NCI-H774 (cell line): ENCODE data around the gene SNRPF.
"Not testable (repeated sequence)": the region's sequence is repeated elsewhere in the genome, so short reads cannot be mapped to it uniquely, and the experiment has no call there.

Source experiments
- DNase-seq: peaks from one replicate; lab custom pipeline; 2025; lab: John Stamatoyannopoulos, UW

SNRPF gene

GRCh38 chr12:95858451-95859343 is at the start of gene SNRPF:
Gene SNRPF (plus strand): TSS chr12:95858952. CDS start chr12:95859074, 122 bp downstream.
- peak; percentile 94 for DNase-seq

- no peak for DNase-seq
Measured at GRCh38 chr12:95809000-95809680, 49.6 kb upstream of the SNRPF start.

- DNase-seq, result no peak
Measured at GRCh38 chr12:95810411-95810810, 48.3 kb upstream of the SNRPF start.

- not testable (repeated sequence) for DNase-seq
Measured at GRCh38 chr12:95812155-95812554, 46.6 kb upstream of the SNRPF start.

GRCh38 chr12:95815632-95816212 is 43.0 kb upstream of the SNRPF start:
- DNase-seq, result peak; percentile 22

- peak; percentile 47 for DNase-seq
Measured at GRCh38 chr12:95820096-95820703, 38.6 kb upstream of the SNRPF start.

GRCh38 chr12:95829395-95829794 is 29.4 kb upstream of the SNRPF start:
- no peak for DNase-seq

GRCh38 chr12:95830335-95831089 is 28.2 kb upstream of the SNRPF start:
- no peak for DNase-seq

GRCh38 chr12:95834572-95834971 is 24.2 kb upstream of the SNRPF start:
- no peak for DNase-seq

GRCh38 chr12:95836185-95836609 is 22.6 kb upstream of the SNRPF start:
- DNase-seq, result peak; percentile 55

GRCh38 chr12:95836630-95837239 is 22.0 kb upstream of the SNRPF start:
- DNase-seq, result no peak

- no peak for DNase-seq
Measured at GRCh38 chr12:95837240-95838038, 21.3 kb upstream of the SNRPF start.

GRCh38 chr12:95838125-95838524 is 20.6 kb upstream of the SNRPF start:
- peak; percentile 24 for DNase-seq

GRCh38 chr12:95842426-95842825 is 16.3 kb upstream of the SNRPF start:
- not testable (repeated sequence) for DNase-seq

- DNase-seq, result peak; percentile 42
Measured at GRCh38 chr12:95848575-95849388, 10.0 kb upstream of the SNRPF start.

GRCh38 chr12:95851606-95852005 is 7.1 kb upstream of the SNRPF start:
- DNase-seq, result no peak

- DNase-seq, result no peak
Measured at GRCh38 chr12:95852133-95852532, 6.6 kb upstream of the SNRPF start.

- DNase-seq, result no peak
Measured at GRCh38 chr12:95857156-95857555, 1.6 kb upstream of the SNRPF start.

- DNase-seq, result no peak
Measured at GRCh38 chr12:95857799-95858198, 953 bp upstream of the SNRPF start.
